ENCODE results near the gene SLC39A6.

The SLC39A6 gene

DNA sequence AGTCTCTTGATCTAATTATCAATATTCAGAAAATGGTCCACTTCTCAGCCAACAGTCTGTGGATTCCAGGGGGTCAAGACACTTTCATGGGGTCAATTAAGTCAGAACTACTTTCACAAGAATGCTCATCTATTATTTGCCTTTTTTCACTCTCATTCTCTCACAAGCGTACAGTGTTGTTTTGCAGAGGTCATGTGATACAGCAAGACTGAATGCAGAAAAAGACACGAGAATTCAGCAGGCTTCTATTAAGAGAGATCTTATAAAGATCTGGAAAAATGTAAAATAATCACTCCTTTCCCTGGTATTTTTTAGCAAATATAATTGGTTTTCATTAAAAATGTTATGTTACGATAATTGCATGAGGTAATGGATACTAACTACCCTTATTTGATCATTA lies 70.5 kb downstream of the SLC39A6 start:
- DNase-seq (ENCODE audit: low read depth in 3 of 3) = no peak

Measured in stimulated activated CD4-positive, alpha-beta T cell treated with anti-CD3 and anti-CD28 coated beads, TNF-alpha, amount 100 ng/mL, for 24 hours (primary cell).